SK-N-SH (cell line): Measurements from ENCODE around the gene ASH1L. TPM values are rescaled to one million over a fixed set of nuclear protein-coding genes. Genes with fewer than 3 reads are reported as not detected.
"Not testable (repeated sequence)": the region's sequence is repeated elsewhere in the genome, so short reads cannot be mapped to it uniquely, and the experiment has no call there.

ENCODE experiments used
- CTCF ChIA-PET: fragments of 300-600, 350-600 bp; formaldehyde crosslinking; extraction: SDS; loops from one replicate; lab custom pipeline; 2021; lab: Yijun Ruan, JAX
- POLR2A ChIA-PET: fragments of 350-600 bp; sonication (Branson Sonifier 250); formaldehyde crosslinking; extraction: SDS; loops from one replicate; lab custom pipeline; 2020; ENCODE audit warnings: antibody characterized with exemption, inconsistent platforms; lab: Yijun Ruan, JAX
- DNase-seq: peaks from one replicate; pipeline ENCODE4 v3.0.0; 2012
- H2AFZ ChIP-seq: fragments of 200-600 bp; sonication (generic); 2 replicates; pipeline ENCODE4 v1.8.1; 2016; ENCODE audit warnings: antibody characterized with exemption, mild to moderate bottlenecking, low read depth
- H3F3A ChIP-seq: fragments of 200-600 bp; sonication (generic); replicated peaks from 2 replicates; pipeline ENCODE3; 2016; ENCODE audit warnings: antibody characterized with exemption, mild to moderate bottlenecking; ENCODE audit not compliant: insufficient read depth
- H3K27ac ChIP-seq, 2 experiments: fragments of 200-500 bp in 1 of 2; fragments of 200-600 bp in 1 of 2; sonication (Bioruptor generic) in 1 of 2; sonication (generic), shearing (Covaris generic) in 1 of 2; 2 replicates each; pipeline versions ENCODE4 v1.5.1 to v1.6.1; 2014 to 2016; ENCODE audit warnings: low read depth in 2 of 2, inconsistent platforms in 1 of 2, low read length in 1 of 2, mild to moderate bottlenecking in 1 of 2, mixed read lengths in 1 of 2
- H3K27me3 ChIP-seq: fragments of 200-600 bp; sonication (generic), shearing (Covaris generic); 2 replicates; pipeline ENCODE4 v1.6.1; 2016; ENCODE audit warnings: mixed run types; ENCODE audit not compliant: insufficient read depth
- H3K36me3 ChIP-seq, 2 experiments: fragments of 200-500 bp in 1 of 2; fragments of 200-600 bp in 1 of 2; sonication (Bioruptor generic) in 1 of 2; sonication (generic) in 1 of 2; replicated peaks in 1 of 2; 2 replicates each; pipeline versions ENCODE3 to v1.5.1; 2014 to 2016; ENCODE audit warnings: low read length in 1 of 2, mild to moderate bottlenecking in 1 of 2; ENCODE audit not compliant: insufficient read depth in 2 of 2, control insufficient read depth in 1 of 2
- H3K4me1 ChIP-seq, 2 experiments: fragments of 200-500 bp in 1 of 2; fragments of 200-600 bp in 1 of 2; sonication (Bioruptor generic) in 1 of 2; sonication (generic), shearing (Covaris generic) in 1 of 2; 2 replicates each; pipeline versions ENCODE4 v1.5.1 to v1.6.1; 2014 to 2016; ENCODE audit warnings: low read depth in 1 of 2, low read length in 1 of 2, mixed run types in 1 of 2; ENCODE audit not compliant: insufficient read depth in 2 of 2, control insufficient read depth in 1 of 2
- H3K4me2 ChIP-seq: fragments of 200-600 bp; sonication (generic), shearing (Covaris generic); 2 replicates; pipeline ENCODE4 v1.6.1; 2017; ENCODE audit warnings: mixed run types
- H3K4me3 ChIP-seq, 2 experiments: fragments of 200-500 bp in 1 of 2; fragments of 200-600 bp in 1 of 2; sonication (Bioruptor generic) in 1 of 2; sonication (generic), shearing (Covaris generic) in 1 of 2; 2 replicates each; pipeline versions ENCODE4 v1.5.1 to v1.8.1; 2014 to 2016; ENCODE audit warnings: low read depth in 2 of 2, inconsistent platforms in 1 of 2, low read length in 1 of 2, mild to moderate bottlenecking in 1 of 2, mixed read lengths in 1 of 2, moderate library complexity in 1 of 2
- H3K79me2 ChIP-seq: fragments of 200-600 bp; sonication (generic); 2 replicates; pipeline ENCODE4 v1.8.1; 2017; ENCODE audit warnings: mild to moderate bottlenecking; ENCODE audit not compliant: insufficient read depth
- H3K9ac ChIP-seq: fragments of 200-600 bp; sonication (generic); 2 replicates; pipeline ENCODE4 v1.6.1; 2017; ENCODE audit warnings: mixed run types
- H3K9me2 ChIP-seq: fragments of 200-600 bp; sonication (generic); 2 replicates; pipeline ENCODE4 v1.6.1; 2017; ENCODE audit warnings: mixed run types
- H3K9me3 ChIP-seq: fragments of 200-600 bp; sonication (generic); 2 replicates; pipeline ENCODE4 v1.6.1; 2017; ENCODE audit warnings: mixed run types, mild to moderate bottlenecking, moderate library complexity
- H4K20me1 ChIP-seq: fragments of 200-600 bp; sonication (generic); 2 replicates; pipeline ENCODE4 v1.6.1; 2017; ENCODE audit warnings: mild to moderate bottlenecking, mixed run types; ENCODE audit not compliant: insufficient read depth
- CHD2 ChIP-seq: fragments of 150-350 bp; IDR thresholded peaks from 2 replicates; pipeline ENCODE4 v1.6.1; 2018; ENCODE audit warnings: low read length; ENCODE audit not compliant: partially characterized antibody
- CTCF ChIP-seq: fragments of 200-600 bp; sonication (generic); IDR thresholded peaks from 2 replicates; pipeline ENCODE4 v1.6.1; 2017; ENCODE audit warnings: antibody characterized with exemption, mild to moderate bottlenecking, moderate library complexity
- ELF1 ChIP-seq: IDR thresholded peaks from 2 replicates; pipeline ENCODE4 v1.4.0; 2012
- EZH2phosphoT487 ChIP-seq: fragments of 200-600 bp; sonication (generic); IDR thresholded peaks from 2 replicates; pipeline ENCODE4 v1.6.1; 2017; ENCODE audit warnings: low read depth, mixed run types, mild to moderate bottlenecking, antibody characterized with exemption, moderate library complexity, borderline replicate concordance
- MXI1 ChIP-seq: IDR thresholded peaks from 2 replicates; pipeline ENCODE4 v1.6.1; 2012; ENCODE audit warnings: mild to moderate bottlenecking, low read depth, low read length, improper control_type of control experiment
- NFIC ChIP-seq: IDR thresholded peaks from 2 replicates; pipeline ENCODE4 v1.4.0; 2012; ENCODE audit warnings: borderline replicate concordance
- POLR2AphosphoS5 ChIP-seq: IDR thresholded peaks from 2 replicates; pipeline ENCODE4 v1.6.1; 2012; ENCODE audit warnings: low read depth, low read length
- RAD21 ChIP-seq: IDR thresholded peaks from 2 replicates; pipeline ENCODE4 v1.6.1; 2012; ENCODE audit warnings: mild to moderate bottlenecking, low read length
- RCOR1 ChIP-seq: fragments of 150-350 bp; IDR thresholded peaks from 2 replicates; pipeline ENCODE4 v1.6.1; 2017; ENCODE audit warnings: antibody characterized with exemption, low read length
- REST ChIP-seq: IDR thresholded peaks from 2 replicates; pipeline ENCODE4 v1.6.1; 2012; ENCODE audit warnings: mild to moderate bottlenecking, low read depth, low read length, moderate library complexity
- SMC3 ChIP-seq: IDR thresholded peaks from 2 replicates; pipeline ENCODE4 v1.6.1; 2012; ENCODE audit warnings: low read depth, low read length, improper control_type of control experiment
- TCF12 ChIP-seq: IDR thresholded peaks from 2 replicates; pipeline ENCODE4 v1.4.0; 2012
- YY1 ChIP-seq: IDR thresholded peaks from 2 replicates; pipeline ENCODE4 v1.4.0; 2012; ENCODE audit warnings: low read depth, mild to moderate bottlenecking
- WGBS: methylation state at CpG from one replicate; pipeline ENCODE4 v1.1.6; 2017; ENCODE audit warnings: low lambda C conversion rate; 5-methylcytosine and 5-hydroxymethylcytosine counted together
- polyA plus RNA-seq, 3 experiments: library from polyadenylated mRNA; depleted of rRNA; stranded (reverse); fragments of >200 nt; gene quantifications; 2 replicates each; pipeline ENCODE4 v1.2.3, GENCODE V29; 2012
- TF ChIP-seq, protein P1 (sequence below): fragments of 150-350 bp; IDR thresholded peaks from 2 replicates; pipeline ENCODE4 v1.6.1; 2017; ENCODE audit warnings: antibody characterized with exemption, low read length, low read depth, borderline replicate concordance
- TF ChIP-seq, protein P2 (sequence below): fragments of 150-350 bp; IDR thresholded peaks from 2 replicates; pipeline ENCODE4 v1.6.1; 2016; ENCODE audit warnings: mild to moderate bottlenecking, low read depth, low read length

The ASH1L gene
- polyA plus RNA-seq, 1 of the 3 experiments (the other 2 are of a cell fraction): 13.4 TPM

DNA sequence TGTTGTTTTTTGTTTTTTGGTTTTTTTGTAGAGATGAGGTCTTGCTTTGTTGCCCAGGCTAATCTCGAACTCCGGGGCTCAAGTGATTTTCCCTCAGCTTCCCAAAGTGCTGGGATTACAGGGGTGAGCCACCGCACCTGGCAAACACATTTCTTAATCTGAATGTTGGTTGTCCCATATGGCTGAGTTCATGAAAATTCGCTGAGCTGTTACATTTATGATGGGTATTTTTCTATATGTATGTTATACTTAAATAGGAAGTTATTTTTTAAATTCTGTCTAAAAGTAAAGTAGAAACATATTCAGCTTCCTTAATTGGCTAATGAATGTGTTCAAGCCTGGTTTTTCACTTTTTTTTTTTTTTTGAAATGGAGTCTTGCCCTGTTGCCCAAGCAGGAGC is 75.1 kb downstream of the ASH1L start:
- H3K27ac ChIP-seq: no peak overlapping the region
- 96% methylated on average over 4 of the region's 4 CpGs for WGBS
- DNase-seq: no peak
- no peaks in the 10 kb centered on the region for H3K9me2 ChIP-seq
- ChIA-PET CTCF (interaction anchor here (0.9 to 1.3 kb wide), 2 partner anchors 12 to 17 kb away, joined by 3 to 6 read pairs; no protein-coding TSS in a partner anchor), POLR2A (interaction anchor here (0.6 kb wide), 1 partner anchor 127 kb away, joined by 3 read pairs; no protein-coding TSS in a partner anchor)
- no peaks in the 10 kb centered on the region for H3K4me1 ChIP-seq
- H4K20me1 ChIP-seq: peaks cover 4% of the 10 kb centered on the region; the same call in 1 of the 2 replicates
- TF ChIP-seq CHD2 (no peak), REST (no peak), POLR2AphosphoS5 (no peak), YY1 (no peak), RAD21 (no peak), NFIC (no peak), MXI1 (no peak), CTCF (no peak), ELF1 (no peak), EZH2phosphoT487 (no peak), SMC3 (no peak), TCF12 (no peak), RCOR1 (no peak)
- TF ChIP-seq, protein P1, sequence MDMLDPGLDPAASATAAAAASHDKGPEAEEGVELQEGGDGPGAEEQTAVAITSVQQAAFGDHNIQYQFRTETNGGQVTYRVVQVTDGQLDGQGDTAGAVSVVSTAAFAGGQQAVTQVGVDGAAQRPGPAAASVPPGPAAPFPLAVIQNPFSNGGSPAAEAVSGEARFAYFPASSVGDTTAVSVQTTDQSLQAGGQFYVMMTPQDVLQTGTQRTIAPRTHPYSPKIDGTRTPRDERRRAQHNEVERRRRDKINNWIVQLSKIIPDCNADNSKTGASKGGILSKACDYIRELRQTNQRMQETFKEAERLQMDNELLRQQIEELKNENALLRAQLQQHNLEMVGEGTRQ: no peak
- TF ChIP-seq, protein P2, sequence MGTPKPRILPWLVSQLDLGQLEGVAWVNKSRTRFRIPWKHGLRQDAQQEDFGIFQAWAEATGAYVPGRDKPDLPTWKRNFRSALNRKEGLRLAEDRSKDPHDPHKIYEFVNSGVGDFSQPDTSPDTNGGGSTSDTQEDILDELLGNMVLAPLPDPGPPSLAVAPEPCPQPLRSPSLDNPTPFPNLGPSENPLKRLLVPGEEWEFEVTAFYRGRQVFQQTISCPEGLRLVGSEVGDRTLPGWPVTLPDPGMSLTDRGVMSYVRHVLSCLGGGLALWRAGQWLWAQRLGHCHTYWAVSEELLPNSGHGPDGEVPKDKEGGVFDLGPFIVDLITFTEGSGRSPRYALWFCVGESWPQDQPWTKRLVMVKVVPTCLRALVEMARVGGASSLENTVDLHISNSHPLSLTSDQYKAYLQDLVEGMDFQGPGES: no peak
- no peak overlapping the region for H3K4me2 ChIP-seq
- peaks cover 3% of the 10 kb centered on the region for H3F3A ChIP-seq
- no peak overlapping the region for H3K4me3 ChIP-seq
- H3K36me3 ChIP-seq: no peaks in the 10 kb centered on the region
- H3K27me3 ChIP-seq: no peaks in the 10 kb centered on the region
- H3K9ac ChIP-seq: no peak overlapping the region
- peaks cover 83% of the 10 kb centered on the region for H3K79me2 ChIP-seq
- H3K9me3 ChIP-seq: no peaks in the 10 kb centered on the region
- H2AFZ ChIP-seq: no peak overlapping the region

DNA sequence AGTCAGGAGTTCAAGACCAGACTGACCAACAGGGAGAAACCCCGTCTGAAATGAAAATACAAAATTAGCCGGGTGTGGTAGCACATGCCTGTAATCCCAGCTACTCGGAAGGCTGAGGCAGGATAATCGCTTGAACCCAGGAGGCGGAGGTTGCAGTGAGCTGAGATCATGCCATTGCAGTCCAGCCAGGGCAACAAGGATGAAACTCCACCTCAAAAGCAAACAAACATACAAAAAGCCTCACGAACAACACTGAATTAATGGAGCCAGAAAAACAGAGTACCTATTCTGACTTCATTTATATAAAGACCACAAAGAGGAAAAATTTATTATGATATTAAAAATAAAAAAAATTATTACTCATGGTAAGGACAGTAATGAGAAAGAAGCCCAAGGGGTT is 75.7 kb downstream of the ASH1L start:
- H3F3A ChIP-seq, H3K4me2 ChIP-seq, H3K27ac ChIP-seq, H3K4me3 ChIP-seq, H3K9me2 ChIP-seq, H3K36me3 ChIP-seq, POLR2A ChIA-PET, H3K9me3 ChIP-seq, H3K9ac ChIP-seq, H3K27me3 ChIP-seq, H2AFZ ChIP-seq, DNase-seq, H3K4me1 ChIP-seq, H4K20me1 ChIP-seq: not testable (repeated sequence)
- 99% methylated on average over 6 of the region's 6 CpGs for WGBS
- peaks cover 80% of the 10 kb centered on the region for H3K79me2 ChIP-seq
- CTCF ChIA-PET: interaction anchor here (1.3 kb wide), 1 partner anchor 17 kb away, joined by 6 read pairs; no protein-coding TSS in a partner anchor
